Endometrium (tissue), 2 donors: ENCODE measurements around the gene NR0B2.
"Not testable (repeated sequence)": the region's sequence is repeated elsewhere in the genome, so short reads cannot be mapped to it uniquely, and the experiment has no call there.

Source experiments
- FAIRE-seq: peaks from 2 replicates; lab custom pipeline; 2012; peaks lifted over from hg19 to GRCh38; lab: Jason Lieb, UNC
- donor health status: control.
- donor health status: control.

NR0B2 gene

DNA sequence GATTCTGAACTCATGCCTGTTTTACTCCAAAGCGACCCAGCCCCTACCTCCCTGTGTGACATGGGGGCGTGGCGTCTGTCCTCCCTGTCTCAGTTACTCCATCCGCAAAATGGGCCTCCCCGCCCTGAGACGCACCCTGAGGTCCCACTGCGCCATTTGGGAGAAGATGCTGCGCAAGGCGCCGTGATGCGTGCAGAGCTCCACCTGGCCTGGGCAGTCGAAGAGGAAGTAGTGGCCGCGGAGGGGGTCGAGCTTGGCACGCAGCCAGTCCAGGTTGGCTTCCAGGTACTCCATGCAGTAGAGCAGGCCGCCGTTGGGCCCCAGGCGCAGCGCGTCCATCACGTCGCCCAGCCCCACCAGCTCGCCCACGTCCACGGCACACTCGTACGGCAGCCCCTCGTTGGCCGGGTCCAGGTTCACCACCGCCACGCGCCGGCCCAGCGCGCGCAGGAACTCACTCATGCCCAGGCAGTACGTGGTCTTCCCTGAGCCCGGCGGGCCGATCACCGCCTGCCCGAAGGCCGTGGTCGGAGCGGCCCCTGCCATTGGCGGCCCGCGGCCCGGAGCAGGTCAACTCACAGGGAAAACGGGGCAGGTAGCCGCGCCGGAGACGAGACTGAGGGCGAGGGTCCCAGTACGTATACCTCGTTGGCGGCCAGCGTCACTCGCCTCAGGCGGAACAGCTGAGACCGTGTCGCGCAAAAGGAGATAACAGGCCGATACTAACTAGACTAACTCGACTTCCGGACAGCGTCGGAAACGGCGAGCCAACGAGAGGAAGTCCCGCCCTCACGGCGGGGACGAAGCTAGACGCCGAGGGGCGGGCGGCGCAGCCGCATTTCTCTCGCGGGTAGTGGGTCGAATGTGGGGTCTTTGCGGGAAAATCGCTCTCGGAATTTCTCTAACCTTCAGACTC lies 24.0 kb downstream of the NR0B2 start, which contains the start of gene GPN2:
GPN2 (minus strand) TSS at position 733 of the 916 bp plus-strand sequence; CDS start at position 546, 187 bp downstream.
- FAIRE-seq, result peak; percentile 4

- FAIRE-seq, result no peak
Observed at GRCh38 chr1:26888231-26888630, 25.5 kb downstream of the NR0B2 start.

GRCh38 chr1:26887125-26887524 lies 26.6 kb downstream of the NR0B2 start:
- no peak for FAIRE-seq

DNA sequence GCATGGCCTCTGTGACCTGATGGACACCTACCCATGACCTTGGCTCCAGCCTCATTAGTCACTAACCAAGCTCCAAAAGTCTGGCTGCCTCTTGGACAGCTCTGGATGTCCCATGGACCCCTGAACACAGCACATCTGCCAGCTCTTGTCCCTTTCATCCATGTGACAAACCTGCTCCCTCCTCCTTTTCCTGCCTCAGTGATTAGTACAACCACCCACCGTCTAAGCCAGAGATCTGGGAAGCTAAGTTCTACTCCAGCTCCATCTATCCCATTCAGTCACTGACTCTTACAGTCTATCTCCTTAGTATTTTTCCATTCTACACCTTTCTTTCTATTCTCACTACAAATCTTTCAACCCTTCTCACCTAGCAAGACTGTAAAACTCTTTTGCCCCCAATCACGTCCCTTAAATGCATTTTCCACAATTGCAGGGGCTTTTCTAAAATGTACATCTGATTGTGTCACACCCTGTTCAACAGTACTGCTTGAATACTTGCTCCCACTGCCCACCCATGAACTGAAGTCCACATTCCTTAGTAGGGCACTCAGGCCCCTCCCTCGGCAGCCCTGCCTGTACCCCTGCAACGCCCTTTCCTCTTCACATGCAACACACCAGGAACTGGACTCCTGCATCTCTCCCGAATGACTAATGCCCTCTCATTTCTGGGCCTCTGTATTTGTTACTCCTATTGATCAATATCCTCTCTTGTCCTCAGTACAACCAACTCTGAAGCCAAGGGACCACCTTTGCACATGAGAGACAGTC lies 30.9 kb downstream of the NR0B2 start:
- no peak for FAIRE-seq

DNA sequence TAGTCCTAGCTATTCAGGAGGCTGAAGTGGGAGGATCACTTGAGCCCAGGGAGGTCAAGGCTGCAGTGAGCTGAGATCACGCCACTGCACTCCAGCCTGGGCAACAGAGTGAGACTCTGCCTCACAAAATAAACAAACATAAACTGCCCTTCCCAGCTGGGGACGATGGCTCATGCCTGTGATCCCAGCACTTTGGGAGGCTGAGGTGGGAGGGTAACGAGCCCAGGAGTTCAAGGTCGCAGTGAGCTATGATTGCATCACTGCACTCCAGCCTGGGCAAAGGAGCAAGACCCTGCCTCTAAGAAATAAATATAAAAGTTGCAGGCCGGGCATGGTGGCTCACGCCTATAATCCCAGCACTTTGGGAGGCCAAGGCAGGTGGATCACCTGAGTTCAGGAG lies 32.2 kb downstream of the NR0B2 start:
- FAIRE-seq, result not testable (repeated sequence)

DNA sequence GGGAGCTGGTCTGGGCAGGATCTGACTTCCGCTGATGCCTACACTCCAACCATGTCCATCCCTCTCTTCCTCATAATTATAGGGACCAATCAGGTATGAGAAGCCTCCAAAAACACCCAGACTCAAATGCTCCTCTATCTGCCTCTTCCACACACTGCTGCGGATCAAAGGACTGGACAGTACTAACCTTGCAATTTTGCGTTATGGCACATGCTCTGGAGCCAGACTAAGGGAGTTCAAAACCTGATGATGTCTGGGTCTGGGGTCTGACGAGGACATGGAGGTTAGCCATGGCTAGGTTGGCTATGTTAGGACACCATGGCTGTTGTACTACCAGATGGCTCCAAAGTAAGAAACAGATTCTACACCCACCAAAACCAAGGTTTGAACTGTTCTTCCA lies 34.0 kb downstream of the NR0B2 start:
- FAIRE-seq, result no peak

GRCh38 chr1:26877326-26877725 lies 36.4 kb downstream of the NR0B2 start:
- FAIRE-seq, result no peak

GRCh38 chr1:26874896-26875295 lies 38.9 kb downstream of the NR0B2 start:
- FAIRE-seq, result no peak

DNA sequence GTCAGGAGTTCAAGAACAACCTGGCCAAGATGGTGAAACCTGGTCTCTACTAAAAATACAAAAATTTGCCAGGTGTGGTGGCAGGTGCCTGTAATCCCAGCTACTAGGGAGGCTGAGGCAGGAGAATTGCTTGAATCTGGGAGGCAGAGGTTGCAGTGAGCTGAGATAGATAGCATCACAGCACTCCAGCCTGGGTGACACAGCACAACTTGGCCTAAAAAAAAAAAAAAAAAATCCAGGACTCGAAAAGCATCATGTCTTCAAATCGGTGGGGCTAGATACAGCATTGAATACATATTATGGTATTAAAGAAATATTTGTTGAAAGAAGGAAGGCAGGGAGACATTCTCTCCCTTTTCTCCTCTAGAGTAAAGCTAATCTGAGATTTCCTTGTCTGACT lies 40.7 kb downstream of the NR0B2 start:
- not testable (repeated sequence) for FAIRE-seq

- FAIRE-seq, result peak; percentile 83
Observed at GRCh38 chr1:26864610-26865480, 48.9 kb downstream of the NR0B2 start.

DNA sequence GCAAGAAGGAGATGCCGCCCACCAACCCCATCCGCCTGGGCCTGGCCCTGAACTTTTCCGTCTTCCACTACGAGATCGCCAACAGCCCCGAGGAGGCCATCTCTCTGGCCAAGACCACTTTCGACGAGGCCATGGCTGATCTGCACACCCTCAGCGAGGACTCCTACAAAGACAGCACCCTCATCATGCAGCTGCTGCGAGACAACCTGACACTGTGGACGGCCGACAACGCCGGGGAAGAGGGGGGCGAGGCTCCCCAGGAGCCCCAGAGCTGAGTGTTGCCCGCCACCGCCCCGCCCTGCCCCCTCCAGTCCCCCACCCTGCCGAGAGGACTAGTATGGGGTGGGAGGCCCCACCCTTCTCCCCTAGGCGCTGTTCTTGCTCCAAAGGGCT lies 50.1 kb downstream of the NR0B2 start:
- no peak for FAIRE-seq

DNA sequence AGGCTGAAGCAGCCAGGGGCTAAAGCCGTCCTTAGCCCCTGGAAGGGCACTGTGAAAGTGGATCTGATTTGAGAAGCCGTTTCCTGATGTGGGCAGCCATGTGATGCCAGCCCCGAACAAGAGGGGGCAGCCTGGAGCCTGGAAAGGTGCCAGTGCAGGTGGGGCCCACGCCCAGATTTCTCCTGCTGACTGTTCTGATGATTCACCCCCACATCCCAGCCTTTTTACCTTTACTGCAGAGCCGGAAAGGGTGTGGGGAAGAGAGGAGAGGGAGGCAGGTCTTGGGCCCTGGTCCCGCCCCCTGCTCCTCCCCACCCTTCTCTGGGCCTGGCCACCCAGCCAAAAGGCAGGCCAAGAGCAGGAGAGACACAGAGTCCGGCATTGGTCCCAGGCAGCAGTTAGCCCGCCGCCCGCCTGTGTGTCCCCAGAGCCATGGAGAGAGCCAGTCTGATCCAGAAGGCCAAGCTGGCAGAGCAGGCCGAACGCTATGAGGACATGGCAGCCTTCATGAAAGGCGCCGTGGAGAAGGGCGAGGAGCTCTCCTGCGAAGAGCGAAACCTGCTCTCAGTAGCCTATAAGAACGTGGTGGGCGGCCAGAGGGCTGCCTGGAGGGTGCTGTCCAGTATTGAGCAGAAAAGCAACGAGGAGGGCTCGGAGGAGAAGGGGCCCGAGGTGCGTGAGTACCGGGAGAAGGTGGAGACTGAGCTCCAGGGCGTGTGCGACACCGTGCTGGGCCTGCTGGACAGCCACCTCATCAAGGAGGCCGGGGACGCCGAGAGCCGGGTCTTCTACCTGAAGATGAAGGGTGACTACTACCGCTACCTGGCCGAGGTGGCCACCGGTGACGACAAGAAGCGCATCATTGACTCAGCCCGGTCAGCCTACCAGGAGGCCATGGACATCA lies 50.7 kb downstream of the NR0B2 start, which contains the start of gene SFN:
SFN (plus strand) TSS at position 369 of the 904 bp plus-strand sequence; CDS start at position 433, 64 bp downstream.
- no peak for FAIRE-seq

DNA sequence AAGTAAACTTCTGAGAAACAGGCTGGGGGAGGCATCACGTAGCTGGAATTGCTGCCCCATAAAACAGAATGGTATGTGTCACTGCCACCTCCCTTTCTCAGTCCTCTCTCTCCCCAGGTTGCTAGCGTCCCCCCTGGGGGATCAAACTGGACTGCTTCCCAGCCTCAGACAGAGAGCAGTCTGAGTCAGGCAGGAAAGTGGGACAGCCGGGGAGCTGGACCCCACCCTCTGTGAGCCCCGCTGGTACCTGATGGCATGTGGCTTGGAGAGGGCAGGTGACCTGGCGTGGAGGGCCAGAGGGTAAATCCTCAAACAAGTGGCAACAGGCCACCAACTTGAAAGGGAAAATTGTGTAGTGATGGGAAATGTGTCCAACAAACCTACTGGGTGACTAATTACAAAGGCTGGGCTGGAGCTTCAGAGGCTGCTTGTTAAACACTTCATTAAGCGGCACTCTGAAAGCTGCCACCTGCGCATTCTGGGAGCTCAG lies 51.8 kb downstream of the NR0B2 start:
- no peak for FAIRE-seq
